ENCODE data around the gene CTNNBIP1. TPM values are rescaled to one million over a fixed set of nuclear protein-coding genes. Genes with fewer than 3 reads are reported as not detected.

Gene CTNNBIP1
- total RNA-seq, 1 donor from 2014 or later = 29.7 TPM

- DNase-seq (ENCODE audit: low spot score) = no peak
Measured at GRCh38 chr1:9853249-9853595, 56.8 kb downstream of the CTNNBIP1 start.

GRCh38 chr1:9852410-9853248 is 57.4 kb downstream of the CTNNBIP1 start:
- no peak for DNase-seq (ENCODE audit: low spot score)

GRCh38 chr1:9852004-9852403 is 58.1 kb downstream of the CTNNBIP1 start:
- no peak for DNase-seq (ENCODE audit: low spot score)

GRCh38 chr1:9850442-9851162 is 59.5 kb downstream of the CTNNBIP1 start:
- no peak for DNase-seq (ENCODE audit: low spot score)

- DNase-seq (ENCODE audit: low spot score) = no peak
Measured at GRCh38 chr1:9849691-9850441, 60.2 kb downstream of the CTNNBIP1 start.

- DNase-seq (ENCODE audit: low spot score) = no peak
Measured at GRCh38 chr1:9848022-9848421, 62.0 kb downstream of the CTNNBIP1 start.

GRCh38 chr1:9847269-9847668 is 62.8 kb downstream of the CTNNBIP1 start:
- DNase-seq (ENCODE audit: low spot score) = no peak

GRCh38 chr1:9846611-9847171 is 63.4 kb downstream of the CTNNBIP1 start:
- no peak for DNase-seq (ENCODE audit: low spot score)

GRCh38 chr1:9845914-9846313 is 64.2 kb downstream of the CTNNBIP1 start:
- DNase-seq (ENCODE audit: low spot score) = no peak

- no peak for DNase-seq (ENCODE audit: low spot score)
Measured at GRCh38 chr1:9844756-9845155, 65.3 kb downstream of the CTNNBIP1 start.

GRCh38 chr1:9844106-9844505 is 66.0 kb downstream of the CTNNBIP1 start:
- no peak for DNase-seq (ENCODE audit: low spot score)

GRCh38 chr1:9843576-9843945 is 66.5 kb downstream of the CTNNBIP1 start:
- DNase-seq (ENCODE audit: low spot score) = peak; percentile 54

GRCh38 chr1:9842781-9843575 is 67.1 kb downstream of the CTNNBIP1 start:
- peak; percentile 73 for DNase-seq (ENCODE audit: low spot score)

- no peak for DNase-seq (ENCODE audit: low spot score)
Measured at GRCh38 chr1:9842073-9842711, 67.9 kb downstream of the CTNNBIP1 start.

- no peak for DNase-seq (ENCODE audit: low spot score)
Measured at GRCh38 chr1:9841460-9841859, 68.6 kb downstream of the CTNNBIP1 start.

GRCh38 chr1:9840176-9840575 is 69.9 kb downstream of the CTNNBIP1 start:
- no peak for DNase-seq (ENCODE audit: low spot score)

- no peak for DNase-seq (ENCODE audit: low spot score)
Measured at GRCh38 chr1:9838946-9839345, 71.1 kb downstream of the CTNNBIP1 start.

- DNase-seq (ENCODE audit: low spot score) = no peak
Measured at GRCh38 chr1:9836632-9836960, 73.5 kb downstream of the CTNNBIP1 start.

- no peak for DNase-seq (ENCODE audit: low spot score)
Measured at GRCh38 chr1:9835758-9836631, 74.1 kb downstream of the CTNNBIP1 start.

GRCh38 chr1:9835404-9835757 is 74.7 kb downstream of the CTNNBIP1 start:
- DNase-seq (ENCODE audit: low spot score) = no peak
